ENCODE results near the gene KANSL1. TPM values are rescaled to one million over a fixed set of nuclear protein-coding genes. Genes with fewer than 3 reads are reported as not detected.

Gene KANSL1
- total RNA-seq, 3 donors from 2014 or later = 59.5 to 142 (median 111) TPM

GRCh38 chr17:46012506-46013079, 180.6 kb downstream of the KANSL1 start:
- no peak for TF ChIP-seq CTCF (IDR thresholded peaks at IDR 0.05)
- TF ChIP-seq POLR2A (IDR thresholded peaks at IDR 0.05) = no peak
- TF ChIP-seq POLR2AphosphoS5 (IDR thresholded peaks at IDR 0.05) = no peak
- Histone ChIP-seq H3K9me3 (no peaks in the 10 kb centered on the region), H3K36me3 (no peaks in the 10 kb centered on the region), H3K27ac (no peak overlapping the region), H3K27me3 (no peaks in the 10 kb centered on the region), H3K4me3 (no peak overlapping the region), H3K4me1 (no peaks in the 10 kb centered on the region)
- no peak for DNase-seq (ENCODE audit: low spot score in 2 of 2)
- intact Hi-C loops (cut with DNase I; ENCODE audit: low total_unique reads) = no loop called here

GRCh38 chr17:46011711-46012505, 181.3 kb downstream of the KANSL1 start:
- Histone ChIP-seq H3K27ac (no peak overlapping the region), H3K4me3 (no peak overlapping the region), H3K36me3 (no peaks in the 10 kb centered on the region), H3K4me1 (no peaks in the 10 kb centered on the region), H3K9me3 (no peaks in the 10 kb centered on the region), H3K27me3 (no peaks in the 10 kb centered on the region)
- TF ChIP-seq POLR2A (IDR thresholded peaks at IDR 0.05) (no peak), POLR2AphosphoS5 (IDR thresholded peaks at IDR 0.05) (no peak), CTCF (IDR thresholded peaks at IDR 0.05) (no peak)
- DNase-seq (ENCODE audit: low spot score in 2 of 2) = no peak
- intact Hi-C loops (cut with DNase I; ENCODE audit: low total_unique reads) = no loop called here

- no peaks in the 10 kb centered on the region for H3K4me1 ChIP-seq
- no peaks in the 10 kb centered on the region for H3K9me3 ChIP-seq
- no peaks in the 10 kb centered on the region for H3K27me3 ChIP-seq
- no peak for DNase-seq (ENCODE audit: low spot score in 2 of 2)
- no peak overlapping the region for H3K27ac ChIP-seq
- H3K4me3 ChIP-seq = no peak overlapping the region
- TF ChIP-seq POLR2AphosphoS5 (IDR thresholded peaks at IDR 0.05) (no peak), POLR2A (IDR thresholded peaks at IDR 0.05) (no peak), CTCF (IDR thresholded peaks at IDR 0.05) (no peak)
- H3K36me3 ChIP-seq = no peaks in the 10 kb centered on the region
- intact Hi-C loops (cut with DNase I; ENCODE audit: low total_unique reads) = no loop called here
Observed at GRCh38 chr17:46010597-46011186, 182.5 kb downstream of the KANSL1 start.

- TF ChIP-seq POLR2A (IDR thresholded peaks at IDR 0.05) (no peak), POLR2AphosphoS5 (IDR thresholded peaks at IDR 0.05) (no peak), CTCF (IDR thresholded peaks at IDR 0.05) (no peak)
- intact Hi-C loops (cut with DNase I; ENCODE audit: low total_unique reads) = no loop called here
Observed at GRCh38 chr17:46009681-46010596, 183.3 kb downstream of the KANSL1 start.

More at GRCh38 chr17:46009681-46010596, 183.3 kb downstream of the KANSL1 start:
- no peak for DNase-seq (ENCODE audit: low spot score in 2 of 2)
- H3K4me1 ChIP-seq = no peaks in the 10 kb centered on the region
- no peaks in the 10 kb centered on the region for H3K36me3 ChIP-seq
- no peak overlapping the region for H3K27ac ChIP-seq
- H3K9me3 ChIP-seq = no peaks in the 10 kb centered on the region
- no peak overlapping the region for H3K4me3 ChIP-seq
- H3K27me3 ChIP-seq = no peaks in the 10 kb centered on the region
